Fibroblast of the aortic adventitia (primary cell): ENCODE data around the gene LRRC74A. TPM values are rescaled to one million over a fixed set of nuclear protein-coding genes. Genes with fewer than 3 reads are reported as not detected.

Source experiments
- DNase-seq: peaks from one replicate; pipeline ENCODE4 v3.0.0-alpha.2; 2010; ENCODE audit warnings: low read depth
- H3K4me3 ChIP-seq: 2 replicates; pipeline ENCODE4 v1.5.1; 2011; ENCODE audit warnings: low read depth, mild to moderate bottlenecking, control low read depth, low read length, moderate library complexity
- total RNA-seq: library from RNA; depleted of rRNA; stranded (reverse); fragments of >200 nt; gene quantifications from 2 replicates; pipeline ENCODE4 v1.2.3, GENCODE V29; 2012; ENCODE audit warnings: low replicate concordance
- TF ChIP-seq, protein P1 (sequence below): IDR thresholded peaks from 2 replicates; pipeline ENCODE4 v1.5.1; 2011; ENCODE audit warnings: mild to moderate bottlenecking, low read length, control low read depth, inconsistent platforms; ENCODE audit not compliant: insufficient read depth

Gene LRRC74A
- total RNA-seq, 1 donor, result not detected

DNA sequence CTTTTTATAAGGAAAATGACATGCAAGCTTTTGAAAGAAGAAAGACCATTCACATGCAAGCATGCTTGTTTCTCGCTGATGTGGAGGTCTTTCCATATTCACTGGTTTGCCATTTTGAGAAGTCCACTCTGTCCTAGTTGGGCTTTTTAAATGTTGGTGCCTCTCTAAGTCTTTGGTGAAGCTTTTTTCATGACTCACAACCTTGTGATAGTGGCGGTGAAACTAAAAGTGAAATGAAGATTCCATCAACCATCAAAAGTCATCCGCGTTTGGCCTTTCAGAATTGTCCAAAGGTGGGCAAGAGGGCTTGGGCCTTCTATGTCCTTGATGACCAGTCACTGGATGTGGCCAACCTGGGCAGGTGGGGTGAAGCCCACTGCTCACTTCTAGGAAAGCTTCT lies 4.3 kb downstream of the LRRC74A start:
- TF ChIP-seq, protein P1, sequence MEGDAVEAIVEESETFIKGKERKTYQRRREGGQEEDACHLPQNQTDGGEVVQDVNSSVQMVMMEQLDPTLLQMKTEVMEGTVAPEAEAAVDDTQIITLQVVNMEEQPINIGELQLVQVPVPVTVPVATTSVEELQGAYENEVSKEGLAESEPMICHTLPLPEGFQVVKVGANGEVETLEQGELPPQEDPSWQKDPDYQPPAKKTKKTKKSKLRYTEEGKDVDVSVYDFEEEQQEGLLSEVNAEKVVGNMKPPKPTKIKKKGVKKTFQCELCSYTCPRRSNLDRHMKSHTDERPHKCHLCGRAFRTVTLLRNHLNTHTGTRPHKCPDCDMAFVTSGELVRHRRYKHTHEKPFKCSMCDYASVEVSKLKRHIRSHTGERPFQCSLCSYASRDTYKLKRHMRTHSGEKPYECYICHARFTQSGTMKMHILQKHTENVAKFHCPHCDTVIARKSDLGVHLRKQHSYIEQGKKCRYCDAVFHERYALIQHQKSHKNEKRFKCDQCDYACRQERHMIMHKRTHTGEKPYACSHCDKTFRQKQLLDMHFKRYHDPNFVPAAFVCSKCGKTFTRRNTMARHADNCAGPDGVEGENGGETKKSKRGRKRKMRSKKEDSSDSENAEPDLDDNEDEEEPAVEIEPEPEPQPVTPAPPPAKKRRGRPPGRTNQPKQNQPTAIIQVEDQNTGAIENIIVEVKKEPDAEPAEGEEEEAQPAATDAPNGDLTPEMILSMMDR, result no peak
- no peak overlapping the region for H3K4me3 ChIP-seq
- no peak for DNase-seq

DNA sequence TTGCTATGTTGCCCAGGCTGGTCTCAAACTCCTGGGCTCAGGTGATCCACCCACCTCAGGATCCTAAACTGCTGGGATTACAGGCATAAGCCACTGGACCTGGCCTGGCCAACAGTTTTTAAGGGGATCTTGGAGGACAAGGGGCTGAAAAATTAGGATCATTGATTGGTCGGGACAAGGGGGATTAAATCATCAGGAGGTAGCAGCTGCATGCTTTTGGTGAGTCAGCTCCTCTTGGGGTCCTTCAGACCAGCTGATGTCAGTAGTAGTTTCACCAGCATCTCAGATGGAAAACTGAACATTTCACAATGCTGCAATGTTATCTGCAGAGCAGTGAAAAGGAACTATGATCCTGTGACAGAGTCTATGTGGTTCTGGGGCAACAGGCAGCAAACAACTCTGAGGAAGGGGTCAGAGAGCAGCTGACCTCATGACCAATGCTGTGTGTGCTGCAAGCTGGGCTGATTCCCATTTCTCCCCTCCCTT lies 6.3 kb downstream of the LRRC74A start:
- no peak for DNase-seq
- TF ChIP-seq, protein P1, result no peak
- no peak overlapping the region for H3K4me3 ChIP-seq

DNA sequence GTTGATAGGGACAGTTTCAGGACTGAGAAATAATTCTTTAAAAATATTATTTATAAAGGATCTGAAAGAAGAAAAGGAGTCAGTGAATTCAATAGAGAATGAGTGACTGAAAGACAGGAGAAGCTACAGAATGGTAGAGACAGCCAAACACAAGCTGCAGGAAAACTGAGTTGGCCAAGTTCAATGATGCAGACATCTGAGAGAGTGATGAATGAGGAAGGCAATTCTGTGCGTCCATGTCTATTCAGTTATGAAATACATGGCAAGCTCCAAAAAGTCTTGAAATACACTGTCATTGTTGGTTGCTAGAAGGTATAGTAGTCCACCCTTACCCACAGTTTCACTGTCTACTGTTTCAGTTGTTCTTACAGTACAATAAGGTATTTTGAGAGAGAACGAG lies 6.8 kb downstream of the LRRC74A start:
- no peak overlapping the region for H3K4me3 ChIP-seq
- TF ChIP-seq, protein P1, result no peak
- no peak for DNase-seq

DNA sequence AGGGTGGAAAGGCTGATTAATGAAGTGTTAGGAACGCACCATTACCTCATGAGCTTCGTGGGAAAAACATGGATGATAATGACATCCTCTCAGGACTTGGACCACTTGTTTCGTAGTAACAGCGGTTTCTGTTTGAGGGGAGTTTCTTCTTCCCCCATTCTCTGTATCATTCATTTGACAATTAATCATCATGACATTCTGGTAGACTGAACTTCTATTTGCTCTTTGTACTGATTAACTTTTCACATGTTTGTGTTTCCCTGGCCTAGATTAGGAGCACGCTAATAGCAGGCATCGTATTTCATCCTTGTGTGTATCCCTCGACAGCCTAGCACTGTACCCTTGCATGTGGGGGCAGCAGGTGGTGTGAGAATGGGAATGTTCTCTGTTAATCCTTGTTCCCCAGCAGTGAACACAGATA lies 8.0 kb downstream of the LRRC74A start:
- DNase-seq, result no peak
- TF ChIP-seq, protein P1, result no peak
- H3K4me3 ChIP-seq, result no peak overlapping the region

DNA sequence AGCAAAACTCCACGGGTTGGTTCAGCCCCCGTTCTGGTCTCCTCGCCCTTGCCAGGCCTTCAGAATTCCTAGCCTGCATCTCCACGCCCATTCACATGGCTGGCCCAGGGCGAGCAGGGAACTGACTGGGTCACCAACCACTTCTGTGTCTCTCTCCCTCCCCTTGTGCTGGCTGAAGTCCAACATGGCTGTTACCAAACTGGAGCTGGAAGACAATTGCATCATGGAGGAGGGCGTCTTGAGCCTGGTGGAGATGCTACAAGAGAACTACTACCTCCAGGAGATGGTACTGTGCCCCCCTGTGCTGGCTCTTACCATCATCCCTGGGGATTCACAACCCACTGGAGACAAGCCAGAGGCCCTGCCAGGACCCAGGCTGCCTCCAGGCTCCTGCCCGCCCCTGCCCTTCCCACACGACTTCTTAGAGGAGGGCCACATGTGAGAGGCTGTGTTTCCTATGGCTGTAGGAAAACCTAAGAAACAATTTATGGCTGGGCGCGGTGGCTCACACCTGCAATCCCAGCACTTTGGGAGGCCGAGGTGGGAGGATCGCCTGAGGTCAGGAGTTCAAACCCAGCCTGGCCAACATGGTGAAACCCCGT lies 9.9 kb downstream of the LRRC74A start:
- H3K4me3 ChIP-seq, result no peak overlapping the region
- no peak for DNase-seq
- TF ChIP-seq, protein P1, result no peak

DNA sequence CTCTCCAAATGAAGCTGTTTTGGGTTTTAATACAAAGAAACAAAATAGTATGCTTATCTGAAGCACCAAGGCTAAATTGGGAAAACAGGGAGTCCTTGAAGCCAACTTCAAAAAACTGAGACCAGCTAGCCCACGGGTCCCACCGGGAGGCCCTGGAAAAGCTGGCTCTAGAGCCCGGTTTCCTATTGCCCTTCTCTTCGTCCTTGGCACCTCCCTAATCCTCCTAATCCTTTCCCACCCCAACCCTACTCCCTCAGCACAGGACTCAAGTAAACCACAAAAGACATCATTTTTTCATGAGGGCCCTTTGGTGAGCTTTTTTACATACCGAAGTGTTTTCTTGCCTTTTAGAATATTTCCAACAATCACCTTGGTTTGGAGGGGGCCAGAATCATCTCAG lies 11.3 kb downstream of the LRRC74A start:
- DNase-seq, result no peak
- TF ChIP-seq, protein P1, result no peak
- H3K4me3 ChIP-seq, result no peak overlapping the region

DNA sequence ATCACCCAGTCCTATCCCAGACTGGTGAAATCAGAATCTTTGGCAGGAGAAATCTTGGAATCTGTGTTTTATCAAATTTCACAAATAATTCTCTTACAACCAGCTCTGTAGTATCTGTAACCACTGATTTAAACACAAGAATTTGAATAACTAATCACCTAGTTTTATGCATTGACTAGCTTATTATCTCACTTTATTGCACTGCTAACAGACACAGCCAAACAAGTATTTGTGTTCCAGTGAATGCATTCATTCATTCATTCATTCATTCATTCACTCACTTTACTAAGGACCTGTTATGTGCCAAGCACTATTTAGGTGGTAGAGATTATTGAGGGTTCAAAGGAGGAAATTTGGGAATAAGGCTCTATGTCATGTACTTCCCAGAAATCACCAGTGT lies 16.2 kb downstream of the LRRC74A start:
- TF ChIP-seq, protein P1, result no peak
- H3K4me3 ChIP-seq, result no peak overlapping the region

More for the DNA sequence above, 16.2 kb downstream of the LRRC74A start:
- no peak for DNase-seq
